Spinal cord (tissue), 10 donors: Measurements from ENCODE around the gene APOBEC3A. TPM values are rescaled to one million over a fixed set of nuclear protein-coding genes. Genes with fewer than 3 reads are reported as not detected.

Experiments used
- DNase-seq, 6 donors: peaks; one replicate each; pipeline versions ENCODE4 v3.0.0 to v3.0.0-alpha.2; 2013 to 2015; ENCODE audit warnings: low spot score in 6 of 6, low read depth in 4 of 6
- H3K27ac ChIP-seq: one replicate; pipeline ENCODE4 v1.5.1; 2013; ENCODE audit warnings: low read depth, low read length, control low read depth
- H3K27me3 ChIP-seq: one replicate; pipeline ENCODE4 v1.6.1; 2013; ENCODE audit warnings: low read length; ENCODE audit not compliant: control insufficient read depth, insufficient read depth
- H3K36me3 ChIP-seq: one replicate; pipeline ENCODE4 v1.6.1; 2013; ENCODE audit warnings: low read length; ENCODE audit not compliant: control insufficient read depth, insufficient read depth
- H3K4me1 ChIP-seq: one replicate; pipeline ENCODE4 v1.6.1; 2013; ENCODE audit warnings: low read length; ENCODE audit not compliant: control insufficient read depth, insufficient read depth
- H3K4me3 ChIP-seq: one replicate; pipeline ENCODE4 v1.5.1; 2013; ENCODE audit warnings: low read depth, low read length, control low read depth
- H3K9me3 ChIP-seq: one replicate; pipeline ENCODE4 v1.6.1; 2013; ENCODE audit warnings: low read length; ENCODE audit not compliant: control insufficient read depth, insufficient read depth
- WGBS: methylation state at CpG from one replicate; pipeline ENCODE4 v1.1.5; 2013; ENCODE audit warnings: missing lambda C conversion rate; ENCODE audit not compliant: insufficient coverage; 5-methylcytosine and 5-hydroxymethylcytosine counted together
- polyA plus RNA-seq, 2 donors: library from polyadenylated mRNA; unstranded; fragments of 120-200 nt; gene quantifications; one replicate each; pipeline ENCODE4 v1.2.1, GENCODE V29; 2013; ENCODE audit not compliant: insufficient read length in 2 of 2
- total RNA-seq, 2 donors: library from RNA; depleted of rRNA in 1 of 2; stranded (reverse); fragments of 120-200 nt in 1 of 2; fragments of >200 nt in 1 of 2; gene quantifications; one replicate each; pipeline versions ENCODE4 v1.2.3 to v1.2.4, GENCODE V29; 2013 to 2014
- donor health status: healthy.

The APOBEC3A gene
- total and polyA plus RNA-seq, 4 donors = 0.28 to 2.4 TPM; not detected in 2

GRCh38 chr22:38966380-38966702, 8.9 kb downstream of the APOBEC3A start:
- H3K27me3 ChIP-seq = no peaks in the 10 kb centered on the region
- 81% methylated on average over 4 of the region's 5 CpGs for WGBS
- no peaks in the 10 kb centered on the region for H3K36me3 ChIP-seq
- H3K9me3 ChIP-seq = no peaks in the 10 kb centered on the region
- H3K4me1 ChIP-seq = no peaks in the 10 kb centered on the region
- no peak overlapping the region for H3K4me3 ChIP-seq
- no peak overlapping the region for H3K27ac ChIP-seq
- DNase-seq = no peak

- no peak for DNase-seq
- H3K27me3 ChIP-seq = no peaks in the 10 kb centered on the region
- 94% methylated on average over 7 of the region's 7 CpGs for WGBS
- H3K9me3 ChIP-seq = no peaks in the 10 kb centered on the region
- H3K27ac ChIP-seq = no peak overlapping the region
- no peak overlapping the region for H3K4me3 ChIP-seq
- H3K36me3 ChIP-seq = no peaks in the 10 kb centered on the region
- H3K4me1 ChIP-seq = no peaks in the 10 kb centered on the region
Observed at GRCh38 chr22:38966942-38967341, 9.5 kb downstream of the APOBEC3A start.

GRCh38 chr22:38967451-38968450, 10.3 kb downstream of the APOBEC3A start:
- H3K36me3 ChIP-seq = no peaks in the 10 kb centered on the region
- no peak overlapping the region for H3K27ac ChIP-seq
- DNase-seq = no peak
- no peaks in the 10 kb centered on the region for H3K27me3 ChIP-seq
- H3K4me1 ChIP-seq = no peaks in the 10 kb centered on the region
- no peak overlapping the region for H3K4me3 ChIP-seq
- H3K9me3 ChIP-seq = no peaks in the 10 kb centered on the region
- 81% methylated on average over 13 of the region's 15 CpGs for WGBS

GRCh38 chr22:38968801-38969200, 11.4 kb downstream of the APOBEC3A start:
- Histone ChIP-seq H3K9me3 (no peaks in the 10 kb centered on the region), H3K4me3 (no peak overlapping the region), H3K27ac (no peak overlapping the region), H3K4me1 (no peaks in the 10 kb centered on the region), H3K27me3 (no peaks in the 10 kb centered on the region), H3K36me3 (no peaks in the 10 kb centered on the region)
- DNase-seq = no peak
- 86% methylated on average over 8 of the region's 11 CpGs for WGBS

GRCh38 chr22:38970551-38970950, 13.1 kb downstream of the APOBEC3A start:
- H3K4me1 ChIP-seq = no peaks in the 10 kb centered on the region
- 55% methylated on average over 5 of the region's 8 CpGs for WGBS
- no peak overlapping the region for H3K4me3 ChIP-seq
- no peaks in the 10 kb centered on the region for H3K9me3 ChIP-seq
- no peaks in the 10 kb centered on the region for H3K36me3 ChIP-seq
- H3K27me3 ChIP-seq = no peaks in the 10 kb centered on the region
- no peak for DNase-seq
- H3K27ac ChIP-seq = no peak overlapping the region

- Histone ChIP-seq H3K9me3 (no peaks in the 10 kb centered on the region), H3K27ac (no peak overlapping the region), H3K27me3 (no peaks in the 10 kb centered on the region), H3K4me3 (no peak overlapping the region), H3K36me3 (no peaks in the 10 kb centered on the region), H3K4me1 (no peaks in the 10 kb centered on the region)
- WGBS = 79% methylated on average over 5 of the region's 5 CpGs
- no peak for DNase-seq
Observed at GRCh38 chr22:38971202-38971601, 13.8 kb downstream of the APOBEC3A start.

GRCh38 chr22:38971791-38972190, 14.4 kb downstream of the APOBEC3A start:
- no peak for DNase-seq
- WGBS = 77% methylated on average over 2 of the region's 3 CpGs
- no peak overlapping the region for H3K4me3 ChIP-seq
- no peaks in the 10 kb centered on the region for H3K4me1 ChIP-seq
- H3K9me3 ChIP-seq = no peaks in the 10 kb centered on the region
- H3K27ac ChIP-seq = no peak overlapping the region
- H3K36me3 ChIP-seq = no peaks in the 10 kb centered on the region
- no peaks in the 10 kb centered on the region for H3K27me3 ChIP-seq

- H3K36me3 ChIP-seq = no peaks in the 10 kb centered on the region
- no peaks in the 10 kb centered on the region for H3K9me3 ChIP-seq
- no peaks in the 10 kb centered on the region for H3K4me1 ChIP-seq
- no peak for DNase-seq
- 86% methylated on average over 3 of the region's 5 CpGs for WGBS
- no peak overlapping the region for H3K4me3 ChIP-seq
- no peaks in the 10 kb centered on the region for H3K27me3 ChIP-seq
- H3K27ac ChIP-seq = no peak overlapping the region
Observed at GRCh38 chr22:38972558-38972957, 15.1 kb downstream of the APOBEC3A start.

GRCh38 chr22:38973289-38974169, 16.1 kb downstream of the APOBEC3A start:
- H3K36me3 ChIP-seq = no peaks in the 10 kb centered on the region
- no peak overlapping the region for H3K27ac ChIP-seq
- DNase-seq = peak in 2 of 6 donors; percentile 5 to 45
- no peaks in the 10 kb centered on the region for H3K9me3 ChIP-seq
- WGBS = 49% methylated on average over 11 of the region's 15 CpGs
- no peaks in the 10 kb centered on the region for H3K27me3 ChIP-seq
- no peaks in the 10 kb centered on the region for H3K4me1 ChIP-seq
- no peak overlapping the region for H3K4me3 ChIP-seq
